LNCaP clone FGC (cell line): ENCODE measurements around the gene NEMP1.

Experiments used
- DNase-seq: peaks from one replicate; pipeline ENCODE4 v3.0.0-alpha.2; 2011; ENCODE audit warnings: low read depth
- H3K4me3 ChIP-seq: 2 replicates; pipeline ENCODE4 v1.5.1; 2011; ENCODE audit warnings: mild to moderate bottlenecking, low read depth, low read length, control low read depth
- CTCF ChIP-seq: IDR thresholded peaks from 2 replicates; pipeline ENCODE4 v1.5.1; 2012; ENCODE audit warnings: mild to moderate bottlenecking; ENCODE audit not compliant: control insufficient read depth, insufficient read depth; ENCODE audit errors: extremely low read depth

Gene NEMP1

GRCh38 chr12:57010627-57011247, 67.9 kb downstream of the NEMP1 start:
- H3K4me3 ChIP-seq, result no peak overlapping the region

GRCh38 chr12:57009949-57010626, 68.5 kb downstream of the NEMP1 start:
- no peak for TF ChIP-seq CTCF
- no peak overlapping the region for H3K4me3 ChIP-seq
- no peak for DNase-seq

More at GRCh38 chr12:57010627-57011247, 67.9 kb downstream of the NEMP1 start:
- no peak for TF ChIP-seq CTCF
- DNase-seq, result no peak

- H3K4me3 ChIP-seq, result no peak overlapping the region
- peak; percentile 70 for TF ChIP-seq CTCF
- DNase-seq, result peak; percentile 31
Measured at GRCh38 chr12:57008178-57008577, 70.4 kb downstream of the NEMP1 start.

GRCh38 chr12:57006809-57007475, 71.6 kb downstream of the NEMP1 start:
- no peak for DNase-seq
- peak overlapping the region; percentile 49 for H3K4me3 ChIP-seq
- TF ChIP-seq CTCF, result no peak

- H3K4me3 ChIP-seq, result peak within 1 kb of the TSS; percentile 85
- peak; percentile 92 for TF ChIP-seq CTCF
- no peak for DNase-seq
Measured at GRCh38 chr12:57005980-57006808, 72.4 kb downstream of the NEMP1 start, which contains the start of gene ZBTB39. TSS of gene ZBTB39 (minus strand) at chr12:57006546. CDS start at chr12:57004917, 1,629 bp downstream.
